GM19438 (cell line): ENCODE results near the gene PODNL1.

Experiments
- ATAC-seq: cut with Tn5 transposase; IDR thresholded peaks from one replicate; pipeline ENCODE4 v1.9.1; 2021; ENCODE audit warnings: low read depth; ENCODE audit not compliant: unreplicated experiment

Gene PODNL1

DNA sequence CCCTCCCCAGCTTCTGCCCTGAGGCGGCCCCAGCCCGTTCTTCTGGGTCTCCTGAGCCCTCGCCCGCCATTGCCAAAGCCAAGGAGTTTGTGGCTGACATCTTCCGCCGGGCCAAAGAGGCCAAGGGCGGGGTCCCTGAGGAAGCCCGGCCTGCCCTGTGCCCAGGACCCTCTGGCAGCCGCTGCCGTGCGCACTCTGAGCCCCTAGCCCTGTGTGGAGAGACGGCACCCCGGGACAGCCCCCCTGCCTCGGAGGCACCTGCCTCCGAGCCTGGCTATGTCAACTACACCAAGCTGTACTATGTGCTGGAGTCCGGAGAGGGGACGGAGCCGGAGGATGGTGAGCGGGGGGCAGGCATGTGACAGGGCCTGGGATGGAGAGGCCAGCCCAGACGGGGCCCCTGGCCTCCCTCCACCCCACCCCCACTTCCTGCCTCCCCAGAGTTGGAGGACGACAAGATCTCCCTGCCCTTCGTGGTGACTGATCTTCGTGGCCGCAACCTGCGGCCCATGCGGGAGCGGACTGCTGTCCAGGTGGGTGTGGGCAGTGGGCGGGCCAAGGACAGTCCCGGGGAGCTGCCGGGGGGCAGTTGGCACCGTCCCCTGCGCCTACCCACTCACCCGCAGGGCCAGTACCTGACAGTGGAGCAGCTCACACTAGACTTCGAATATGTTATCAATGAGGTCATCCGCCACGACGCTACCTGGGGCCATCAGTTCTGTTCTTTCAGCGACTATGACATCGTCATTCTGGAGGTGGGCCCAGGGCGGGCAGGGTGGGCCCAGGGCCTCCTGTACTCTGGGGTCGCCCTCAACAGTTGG is 21.1 kb upstream of the PODNL1 start:
- no peak for ATAC-seq

GRCh38 chr19:13958043-13958442 is 19.8 kb upstream of the PODNL1 start:
- ATAC-seq = no peak

DNA sequence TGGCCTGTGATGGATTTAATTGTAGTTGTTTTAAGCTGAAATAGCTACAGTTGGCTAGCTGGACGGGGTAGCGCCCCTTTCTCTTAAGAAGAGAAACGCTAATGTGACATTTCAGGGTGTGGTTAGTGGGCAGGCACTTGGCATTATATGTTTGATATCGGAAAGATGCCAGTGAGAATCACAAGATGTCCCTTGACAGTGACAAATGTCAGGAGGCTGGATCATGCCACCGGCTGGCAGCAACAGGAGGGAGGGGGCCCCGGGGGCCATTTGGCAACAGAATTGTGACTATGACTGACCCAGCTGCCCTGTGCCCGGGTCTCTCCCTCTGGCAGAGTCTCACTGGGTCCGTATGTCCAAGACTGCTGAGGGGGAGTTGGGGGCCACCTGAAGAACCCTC is 18.8 kb upstream of the PODNL1 start:
- ATAC-seq = no peak

DNA sequence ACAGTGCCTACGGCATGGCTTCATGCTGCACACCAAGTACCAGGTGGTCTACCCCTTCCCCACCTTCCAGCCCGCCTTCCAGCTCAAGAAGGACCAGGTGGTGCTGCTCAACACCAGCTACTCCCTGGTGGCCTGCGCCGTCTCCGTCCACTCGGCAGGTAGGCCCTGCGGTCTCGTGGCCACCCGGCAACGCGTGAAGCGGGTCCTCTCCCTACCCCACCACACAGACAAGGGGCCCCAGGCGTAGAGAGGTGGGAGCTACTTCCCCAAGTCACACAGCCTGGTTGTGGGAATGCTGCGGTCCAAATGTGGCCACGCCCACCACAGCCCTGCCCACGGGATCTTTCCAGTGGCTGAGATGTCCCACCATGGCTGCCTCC is 18.1 kb upstream of the PODNL1 start:
- no peak for ATAC-seq

GRCh38 chr19:13955662-13956364 is 17.6 kb upstream of the PODNL1 start:
- ATAC-seq = no peak

DNA sequence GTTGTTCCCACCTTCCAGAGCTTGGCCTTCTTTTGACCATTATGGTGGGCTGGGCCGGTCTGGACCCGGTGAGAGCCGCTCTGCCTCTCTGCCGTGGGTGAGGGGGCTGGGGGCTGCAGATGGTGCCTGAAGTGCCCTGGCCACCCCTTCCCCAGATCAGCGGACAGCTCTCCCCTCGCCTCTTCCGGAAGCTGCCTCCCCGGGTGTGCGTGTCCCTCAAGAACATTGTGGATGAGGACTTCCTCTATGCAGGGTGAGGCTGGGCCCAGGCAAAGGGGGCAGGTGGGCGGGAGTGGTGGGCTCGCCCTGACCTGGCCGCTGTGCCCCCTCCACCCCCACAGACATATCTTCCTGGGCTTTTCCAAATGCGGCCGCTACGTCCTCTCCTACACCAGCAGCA is 16.0 kb upstream of the PODNL1 start:
- no peak for ATAC-seq

GRCh38 chr19:13952931-13953531 is 14.8 kb upstream of the PODNL1 start:
- ATAC-seq = no peak

GRCh38 chr19:13952154-13952930 is 14.1 kb upstream of the PODNL1 start, which contains the start of gene DCAF15:
Gene DCAF15 (plus strand): TSS chr19:13952509. CDS start chr19:13952513, 4 bp downstream.
- ATAC-seq = peak; percentile 95

- no peak for ATAC-seq
These were observed 13.6 kb upstream of the PODNL1 start for GRCh38 chr19:13951799-13952153.

- ATAC-seq = no peak
These were observed 12.8 kb upstream of the PODNL1 start for GRCh38 chr19:13951043-13951442.

GRCh38 chr19:13946414-13946813 is 8.2 kb upstream of the PODNL1 start:
- ATAC-seq = no peak

- ATAC-seq = no peak
These were observed 3.9 kb upstream of the PODNL1 start for GRCh38 chr19:13942023-13942684.

DNA sequence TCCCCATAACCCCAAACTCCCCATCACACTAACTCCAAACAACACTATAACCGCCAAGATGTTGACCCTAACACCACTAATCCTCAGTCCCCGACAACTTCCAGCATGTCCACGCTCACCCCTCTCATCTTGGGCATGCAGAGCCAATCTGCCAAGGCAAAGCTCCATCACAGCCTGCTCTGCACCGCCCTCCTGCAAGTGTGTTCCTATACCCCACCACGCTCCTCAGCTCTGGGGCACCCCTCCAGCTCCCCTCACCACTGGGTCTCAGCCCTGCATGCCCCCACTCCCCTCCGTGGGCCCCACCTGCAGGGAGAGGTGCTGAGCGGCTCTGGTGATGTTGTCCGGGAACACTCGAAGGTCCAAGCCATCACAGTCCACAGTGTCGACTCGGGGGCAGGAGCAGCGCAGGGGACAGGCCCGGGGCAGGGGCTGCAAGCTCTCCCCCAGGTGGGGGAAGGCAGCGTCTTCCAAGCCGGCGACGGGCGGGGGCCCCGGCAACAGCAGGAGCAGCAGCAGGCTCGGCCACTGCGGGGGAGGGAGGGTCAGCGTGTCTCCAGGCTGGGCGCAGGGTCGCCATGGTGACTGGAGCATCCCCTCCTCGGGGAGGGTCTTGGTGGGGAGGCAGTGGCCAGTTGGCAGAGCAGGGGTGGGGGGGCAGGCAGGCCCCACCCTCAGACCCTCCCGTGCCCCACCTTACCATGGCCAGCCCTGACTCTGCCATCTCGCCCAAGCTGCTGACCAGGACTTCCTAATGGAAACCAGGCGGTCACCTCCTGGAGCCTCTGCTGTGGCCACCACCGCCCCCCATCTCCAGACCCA is 527 bp downstream of the PODNL1 start:
- ATAC-seq = no peak

DNA sequence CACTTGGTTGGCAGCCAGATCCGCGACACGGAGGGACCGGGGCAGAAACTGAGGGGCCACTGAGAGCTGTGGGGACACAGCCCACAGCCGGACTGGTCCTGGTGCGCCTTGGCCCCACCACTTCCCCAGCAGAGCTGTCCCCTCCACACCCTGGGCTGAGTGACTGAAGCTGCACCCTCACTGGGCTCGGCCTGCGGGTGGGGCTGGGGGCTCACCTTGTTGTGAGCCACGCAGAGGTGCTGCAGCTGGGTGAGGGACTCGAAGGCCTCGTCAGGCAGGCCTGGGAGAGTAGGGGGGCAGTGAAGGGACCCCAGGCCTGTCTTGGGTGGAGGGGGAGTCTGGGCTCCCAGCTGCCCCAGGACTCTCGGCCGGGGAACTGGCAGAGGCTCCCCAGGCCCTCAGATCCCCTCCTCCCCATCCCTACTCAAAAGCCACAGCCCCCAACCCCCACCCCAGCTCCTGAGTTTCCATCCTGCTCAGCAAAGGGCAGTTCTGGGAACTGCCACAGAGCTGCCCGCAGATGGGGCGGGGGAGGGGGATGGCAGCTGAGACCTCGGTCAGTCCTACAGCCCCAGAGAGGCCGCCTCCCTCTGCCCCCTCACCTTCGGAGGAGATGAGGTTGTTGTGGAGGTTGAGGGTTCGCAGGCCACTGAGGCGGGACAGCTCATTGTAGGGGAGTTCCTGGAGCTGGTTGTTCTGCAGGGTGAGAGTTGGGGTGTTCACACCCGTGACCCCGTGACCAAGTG is 2.3 kb downstream of the PODNL1 start:
- ATAC-seq = no peak

- ATAC-seq = no peak
These were observed 3.5 kb downstream of the PODNL1 start for GRCh38 chr19:13934785-13935109.

DNA sequence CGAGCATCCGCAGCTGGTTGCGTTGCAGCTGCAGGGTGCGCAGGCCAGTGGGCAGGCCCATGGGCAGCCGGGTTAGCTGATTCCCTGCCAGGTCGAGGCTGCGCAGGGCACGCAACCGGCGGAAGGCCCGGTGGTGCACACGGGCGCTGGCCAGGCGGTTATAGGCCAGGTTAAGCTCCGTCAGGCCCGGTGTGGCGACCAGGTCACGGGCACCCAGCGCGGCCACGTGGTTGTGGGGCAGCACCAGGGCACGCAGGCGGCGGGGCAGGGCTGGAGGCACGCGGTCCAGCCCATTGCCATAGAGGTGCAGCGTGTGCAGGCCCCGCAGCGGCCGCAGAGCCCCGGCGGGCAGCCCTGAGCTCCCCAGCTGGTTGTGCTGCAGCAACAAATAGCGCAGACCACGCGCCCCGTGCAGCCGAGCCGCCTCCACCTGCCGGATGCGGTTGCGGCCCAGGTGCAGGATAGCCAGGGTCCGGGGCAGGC is 5.3 kb downstream of the PODNL1 start:
- no peak for ATAC-seq

DNA sequence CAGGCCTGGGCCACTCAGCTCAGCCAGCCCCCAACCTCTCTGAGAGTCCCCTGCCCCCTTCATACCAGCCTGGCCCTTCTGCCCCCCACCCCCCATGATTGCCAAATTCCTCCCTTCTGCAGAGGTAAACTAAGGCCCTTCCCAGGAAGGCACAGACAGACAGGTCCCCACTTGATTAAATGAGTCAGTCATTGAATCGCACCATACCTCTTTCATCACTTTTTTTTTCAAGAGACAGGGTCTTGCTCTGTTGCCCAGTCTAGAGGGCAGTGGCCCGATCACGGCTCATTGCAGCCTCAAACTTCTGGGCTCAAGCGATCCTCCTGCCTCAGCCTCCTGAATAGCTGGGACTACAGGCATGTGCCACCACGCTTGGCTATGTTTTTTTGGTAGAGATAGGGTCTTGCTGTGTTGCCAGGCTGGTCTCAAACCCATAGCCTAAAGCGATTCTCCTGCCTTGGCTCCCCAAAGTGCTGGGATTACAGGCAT is 6.0 kb downstream of the PODNL1 start:
- no peak for ATAC-seq

GRCh38 chr19:13931391-13932148 is 6.6 kb downstream of the PODNL1 start:
- no peak for ATAC-seq
